ENCODE data around the gene STK36. TPM values are rescaled to one million over a fixed set of nuclear protein-coding genes. Genes with fewer than 3 reads are reported as not detected.

STK36 gene
- total RNA-seq: 31.4 and 34.3 TPM in 2 replicates

GRCh38 chr2:218671654-218672566 is at the start of gene STK36, which contains the start of gene RNF25:
STK36 (plus strand) TSS chr2:218672086; CDS start chr2:218672830, 744 bp downstream.
RNF25 (minus strand) TSS chr2:218672002; CDS start chr2:218671970, 32 bp downstream.

GRCh38 chr2:218659258-218659987 is 12.5 kb upstream of the STK36 start, which contains the start of the genes BCS1L and ZNF142:
BCS1L (plus strand) TSS chr2:218659683; CDS start chr2:218660988, 1,305 bp downstream.
ZNF142 (minus strand) TSS chr2:218659623; CDS start chr2:218656429, 3,194 bp downstream.

GRCh38 chr2:218710687-218711549 is 39.0 kb downstream of the STK36 start, which contains the start of gene TTLL4:
TTLL4 (plus strand) TSS chr2:218710835; CDS start chr2:218737677, 26,842 bp downstream.

Other genes with a start within 250 kb of the STK36 start
- 11.7 and 27.9 TPM in 2 replicates for gene USP37, start 103.7 kb upstream of the STK36 start, total RNA-seq
- 34.5 and 52.8 TPM in 2 replicates for gene CNOT9, start 103.2 kb upstream of the STK36 start, total RNA-seq
- not detected in 2 replicates for gene PLCD4, start 64.2 kb upstream of the STK36 start, total RNA-seq
- gene ZNF142, start 12.5 kb upstream of the STK36 start, total RNA-seq: 12.2 and 15.5 TPM in 2 replicates
- gene BCS1L, start 12.4 kb upstream of the STK36 start, total RNA-seq: 13.0 and 26.8 TPM in 2 replicates
- gene RNF25, start 84 bp upstream of the STK36 start, total RNA-seq: 24.3 and 54.3 TPM in 2 replicates
- gene TTLL4, start 38.7 kb downstream of the STK36 start, total RNA-seq: 17.0 and 17.3 TPM in 2 replicates
- gene CYP27A1, start 110.1 kb downstream of the STK36 start, total RNA-seq: 1.1 and 2.4 TPM in 2 replicates
- gene PRKAG3, start 159.7 kb downstream of the STK36 start, total RNA-seq: not detected in 2 replicates
- gene WNT6, start 187.7 kb downstream of the STK36 start, total RNA-seq: 1.1 and 21.2 TPM in 2 replicates
- gene WNT10A, start 208.8 kb downstream of the STK36 start, total RNA-seq: under 0.01 and 0.11 TPM in 2 replicates

Data from placental epithelial cell (primary cell).